ENCODE results near the gene KLHL12. TPM values are rescaled to one million over a fixed set of nuclear protein-coding genes. Genes with fewer than 3 reads are reported as not detected.

The KLHL12 gene
- polyA plus RNA-seq, 2 of the 4 experiments (the other 2 are of a cell fraction), result 19.4 to 59.4 TPM

- Histone ChIP-seq H3K4me2 (peak overlapping the region; percentile 83), H3K4me1 (peaks cover 13% of the 10 kb centered on the region), H3K27ac (peak overlapping the region; percentile 88 to 92), H3K9me3 (no peaks in the 10 kb centered on the region), H3K4me3 (peak overlapping the region; percentile 73)
- FAIRE-seq (no peak), DNase-seq (ENCODE audit: low read depth in 1 of 2, low spot score in 1 of 2) (no peak), ATAC-seq (no peak; a peak in 1 of 6 replicates)
- CTCF ChIA-PET, result interaction anchor here (0.6 to 1.0 kb wide), 3 partner anchors 11 to 106 kb away, joined by 3 to 4 read pairs (median 3); no protein-coding TSS in a partner anchor
- no peak for TF ChIP-seq RAD21 (conservative IDR thresholded peaks at IDR 0.05 in 1 of 2, IDR thresholded peaks at IDR 0.05 in 1 of 2)
- no peak for TF ChIP-seq POLR2AphosphoS2 (conservative IDR thresholded peaks at IDR 0.05; ENCODE audit: low read length)
- no peak for TF ChIP-seq ESRRA (IDR thresholded peaks at IDR 0.05; ENCODE audit: borderline replicate concordance, low read length)
- no peak for TF ChIP-seq CEBPB (IDR thresholded peaks at IDR 0.05)
- no peak for TF ChIP-seq GATA3 (IDR thresholded peaks at IDR 0.05; ENCODE audit: borderline replicate concordance)
- TF ChIP-seq CBX8 (IDR thresholded peaks at IDR 0.05), result no peak
- no peak for TF ChIP-seq HEYL (CRISPR knock-in tag; IDR thresholded peaks at IDR 0.05)
- no peak for TF ChIP-seq TP53 (CRISPR knock-in tag; IDR thresholded peaks at IDR 0.05)
- TF ChIP-seq, protein P1, sequence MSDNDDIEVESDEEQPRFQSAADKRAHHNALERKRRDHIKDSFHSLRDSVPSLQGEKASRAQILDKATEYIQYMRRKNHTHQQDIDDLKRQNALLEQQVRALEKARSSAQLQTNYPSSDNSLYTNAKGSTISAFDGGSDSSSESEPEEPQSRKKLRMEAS (IDR thresholded peaks at IDR 0.05), result no peak
- no peak for TF ChIP-seq RFX5 (IDR thresholded peaks at IDR 0.05)
- POLR2A ChIA-PET, result interaction anchor here (0.5 to 1.4 kb wide), 9 partner anchors 11 to 119 kb away, joined by 3 to 6 read pairs (median 5); partner anchors contain the start of genes KDM5B, KLHL12, PCAT6 and TMEM183A
- WGBS (ENCODE audit: missing lambda C conversion rate), result 2% methylated on average over 10 of the region's 10 CpGs
Observed at GRCh38 chr1:202888221-202888530, 38.9 kb downstream of the KLHL12 start.

GRCh38 chr1:202880961-202881460 is 46.0 kb downstream of the KLHL12 start:
- ChIA-PET POLR2A (interaction anchor here (0.5 kb wide), 1 partner anchor 9 kb away, joined by 3 read pairs; no protein-coding TSS in a partner anchor), CTCF (interaction anchor here (0.6 to 0.9 kb wide), 3 partner anchors 118 to 778 kb away, joined by 3 to 4 read pairs (median 3); no protein-coding TSS in a partner anchor)
- Histone ChIP-seq H3K4me3 (no peak overlapping the region), H3K4me1 (no peaks in the 10 kb centered on the region), H3K27ac (no peak overlapping the region), H3K9me3 (no peaks in the 10 kb centered on the region), H3K4me2 (no peak overlapping the region)
- 90% methylated on average over 10 of the region's 10 CpGs for WGBS (ENCODE audit: missing lambda C conversion rate)
- TF ChIP-seq TFCP2L1 (CRISPR knock-in tag; IDR thresholded peaks at IDR 0.05), result no peak
- FAIRE-seq (no peak), DNase-seq (ENCODE audit: low read depth in 1 of 2, low spot score in 1 of 2) (no peak), ATAC-seq (no peak)

GRCh38 chr1:202880062-202880461 is 47.0 kb downstream of the KLHL12 start:
- CTCF ChIA-PET, result interaction anchor here (1.2 kb wide), 1 partner anchor 14 kb away, joined by 3 read pairs; no protein-coding TSS in a partner anchor
- FAIRE-seq, result no peak
- ATAC-seq, result no peak
- no peak for TF ChIP-seq HOXB5 (CRISPR knock-in tag; IDR thresholded peaks at IDR 0.05)
- TF ChIP-seq SREBF2 (IDR thresholded peaks at IDR 0.05), result no peak
- no peak for TF ChIP-seq ZSCAN20 (CRISPR knock-in tag; IDR thresholded peaks at IDR 0.05)
- TF ChIP-seq POLR2AphosphoS2 (conservative IDR thresholded peaks at IDR 0.05; ENCODE audit: low read length), result no peak
- no peak for TF ChIP-seq USF2 (IDR thresholded peaks at IDR 0.05)
- no peak for TF ChIP-seq TFCP2L1 (CRISPR knock-in tag; IDR thresholded peaks at IDR 0.05)
- TF ChIP-seq, protein P2, sequence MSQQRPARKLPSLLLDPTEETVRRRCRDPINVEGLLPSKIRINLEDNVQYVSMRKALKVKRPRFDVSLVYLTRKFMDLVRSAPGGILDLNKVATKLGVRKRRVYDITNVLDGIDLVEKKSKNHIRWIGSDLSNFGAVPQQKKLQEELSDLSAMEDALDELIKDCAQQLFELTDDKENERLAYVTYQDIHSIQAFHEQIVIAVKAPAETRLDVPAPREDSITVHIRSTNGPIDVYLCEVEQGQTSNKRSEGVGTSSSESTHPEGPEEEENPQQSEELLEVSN (IDR thresholded peaks at IDR 0.05; ENCODE audit: borderline replicate concordance, low read depth), result no peak
- no peak for TF ChIP-seq EP300 (IDR thresholded peaks at IDR 0.05)
- no peak for TF ChIP-seq REST (IDR thresholded peaks at IDR 0.05)
- TF ChIP-seq NPAS2 (CRISPR knock-in tag; IDR thresholded peaks at IDR 0.05; ENCODE audit: borderline replicate concordance), result no peak
- TF ChIP-seq ZC3H11A (IDR thresholded peaks at IDR 0.05), result no peak
- TF ChIP-seq HES2 (IDR thresholded peaks at IDR 0.05), result no peak
- TF ChIP-seq, protein P3, sequence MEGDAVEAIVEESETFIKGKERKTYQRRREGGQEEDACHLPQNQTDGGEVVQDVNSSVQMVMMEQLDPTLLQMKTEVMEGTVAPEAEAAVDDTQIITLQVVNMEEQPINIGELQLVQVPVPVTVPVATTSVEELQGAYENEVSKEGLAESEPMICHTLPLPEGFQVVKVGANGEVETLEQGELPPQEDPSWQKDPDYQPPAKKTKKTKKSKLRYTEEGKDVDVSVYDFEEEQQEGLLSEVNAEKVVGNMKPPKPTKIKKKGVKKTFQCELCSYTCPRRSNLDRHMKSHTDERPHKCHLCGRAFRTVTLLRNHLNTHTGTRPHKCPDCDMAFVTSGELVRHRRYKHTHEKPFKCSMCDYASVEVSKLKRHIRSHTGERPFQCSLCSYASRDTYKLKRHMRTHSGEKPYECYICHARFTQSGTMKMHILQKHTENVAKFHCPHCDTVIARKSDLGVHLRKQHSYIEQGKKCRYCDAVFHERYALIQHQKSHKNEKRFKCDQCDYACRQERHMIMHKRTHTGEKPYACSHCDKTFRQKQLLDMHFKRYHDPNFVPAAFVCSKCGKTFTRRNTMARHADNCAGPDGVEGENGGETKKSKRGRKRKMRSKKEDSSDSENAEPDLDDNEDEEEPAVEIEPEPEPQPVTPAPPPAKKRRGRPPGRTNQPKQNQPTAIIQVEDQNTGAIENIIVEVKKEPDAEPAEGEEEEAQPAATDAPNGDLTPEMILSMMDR (IDR thresholded peaks at IDR 0.05), result no peak
- TF ChIP-seq NR3C1 (IDR thresholded peaks at IDR 0.05), result no peak
- TF ChIP-seq, protein P4, sequence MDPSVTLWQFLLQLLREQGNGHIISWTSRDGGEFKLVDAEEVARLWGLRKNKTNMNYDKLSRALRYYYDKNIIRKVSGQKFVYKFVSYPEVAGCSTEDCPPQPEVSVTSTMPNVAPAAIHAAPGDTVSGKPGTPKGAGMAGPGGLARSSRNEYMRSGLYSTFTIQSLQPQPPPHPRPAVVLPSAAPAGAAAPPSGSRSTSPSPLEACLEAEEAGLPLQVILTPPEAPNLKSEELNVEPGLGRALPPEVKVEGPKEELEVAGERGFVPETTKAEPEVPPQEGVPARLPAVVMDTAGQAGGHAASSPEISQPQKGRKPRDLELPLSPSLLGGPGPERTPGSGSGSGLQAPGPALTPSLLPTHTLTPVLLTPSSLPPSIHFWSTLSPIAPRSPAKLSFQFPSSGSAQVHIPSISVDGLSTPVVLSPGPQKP (IDR thresholded peaks at IDR 0.05; ENCODE audit: low read depth, low read length), result no peak
- TF ChIP-seq CBX8 (IDR thresholded peaks at IDR 0.05), result no peak
- TF ChIP-seq, protein P1 (IDR thresholded peaks at IDR 0.05), result no peak

More at GRCh38 chr1:202880062-202880461, 47.0 kb downstream of the KLHL12 start:
- Histone ChIP-seq H3K4me3 (no peak overlapping the region), H3K27ac (no peak overlapping the region), H3K4me2 (no peak overlapping the region), H3K4me1 (no peaks in the 10 kb centered on the region), H3K9me3 (no peaks in the 10 kb centered on the region)
- POLR2A ChIA-PET, result no interaction called here
- DNase-seq (ENCODE audit: low read depth in 1 of 2, low spot score in 1 of 2), result no peak
